HEK293 (cell line): ENCODE results near the gene ARHGAP15.

Experiments
- CTCF ChIA-PET: fragments of 350-600 bp; formaldehyde crosslinking; extraction: SDS; loops from one replicate; lab custom pipeline; 2021; ENCODE audit warnings: antibody characterized with exemption; lab: Yijun Ruan, JAX
- POLR2A ChIA-PET: fragments of 300-600 bp; formaldehyde crosslinking; extraction: SDS; loops from one replicate; lab custom pipeline; 2020; ENCODE audit warnings: antibody characterized with exemption, inconsistent platforms; lab: Yijun Ruan, JAX
- H3K27ac ChIP-seq: fragments of 200-500 bp; sonication (Bioruptor generic); 2 replicates; pipeline ENCODE4 v1.5.1; 2014; ENCODE audit warnings: low read depth, low read length, control low read depth, inconsistent platforms; ENCODE audit errors: extremely low read depth
- H3K36me3 ChIP-seq, 2 experiments: fragments of 200-500 bp in 1 of 2; sonication (Bioruptor generic) in 1 of 2; 1 replicate in 1 of 2; 2 replicates in 1 of 2; pipeline ENCODE4 v1.5.1; 2014 to 2017; ENCODE audit warnings: inconsistent platforms in 2 of 2, low read length in 2 of 2; ENCODE audit not compliant: control insufficient read depth in 2 of 2, insufficient read depth in 1 of 2
- H3K4me1 ChIP-seq: fragments of 200-500 bp; sonication (Bioruptor generic); 2 replicates; pipeline ENCODE4 v1.5.1; 2014; ENCODE audit warnings: mild to moderate bottlenecking, low read length, inconsistent platforms; ENCODE audit not compliant: control insufficient read depth, insufficient read depth
- H3K4me3 ChIP-seq: 2 replicates; pipeline ENCODE4 v1.5.1; 2011; ENCODE audit warnings: low read depth, mild to moderate bottlenecking, control low read depth, low read length, moderate library complexity
- H3K9me3 ChIP-seq: fragments of 200-500 bp; sonication (Bioruptor generic); 2 replicates; pipeline ENCODE4 v1.5.1; 2014; ENCODE audit warnings: low read depth, low read length, inconsistent platforms; ENCODE audit not compliant: control insufficient read depth, insufficient read depth
- HIC1 ChIP-seq: fragments of 450-650 bp; formaldehyde crosslinking; IDR thresholded peaks from 2 replicates; pipeline ENCODE4 v1.5.1; 2016; ENCODE audit warnings: missing biosample characterization, missing genetic modification characterization
- KLF1 ChIP-seq: fragments of 450-650 bp; formaldehyde crosslinking; IDR thresholded peaks from 2 replicates; pipeline ENCODE4 v1.5.1; 2016; ENCODE audit warnings: missing biosample characterization, missing genetic modification characterization
- PRDM2 ChIP-seq: fragments of 450-650 bp; formaldehyde crosslinking; IDR thresholded peaks from 2 replicates; pipeline ENCODE4 v1.5.1; 2016; ENCODE audit warnings: missing biosample characterization, missing genetic modification characterization, borderline replicate concordance
- SP7 ChIP-seq: fragments of 450-650 bp; formaldehyde crosslinking; IDR thresholded peaks from 2 replicates; pipeline ENCODE4 v1.5.1; 2016; ENCODE audit warnings: missing biosample characterization, missing genetic modification characterization
- TSHZ1 ChIP-seq: fragments of 450-650 bp; formaldehyde crosslinking; IDR thresholded peaks from 2 replicates; pipeline ENCODE4 v1.5.1; 2016; ENCODE audit warnings: missing biosample characterization, missing genetic modification characterization, borderline replicate concordance
- ZBTB26 ChIP-seq: fragments of 450-650 bp; formaldehyde crosslinking; optimal IDR thresholded peaks from 2 replicates; pipeline ENCODE3; 2016; ENCODE audit warnings: missing biosample characterization, mild to moderate bottlenecking, missing genetic modification characterization
- ZIC2 ChIP-seq: fragments of 450-650 bp; formaldehyde crosslinking; IDR thresholded peaks from 2 replicates; pipeline ENCODE4 v1.5.1; 2016; ENCODE audit warnings: missing biosample characterization, missing genetic modification characterization
- ZNF10 ChIP-seq: fragments of 450-650 bp; formaldehyde crosslinking; IDR thresholded peaks from 2 replicates; pipeline ENCODE4 v1.5.1; 2017; ENCODE audit warnings: missing biosample characterization, missing genetic modification characterization
- ZNF132 ChIP-seq: fragments of 450-650 bp; formaldehyde crosslinking; IDR thresholded peaks from 2 replicates; pipeline ENCODE4 v1.5.1; 2017; ENCODE audit warnings: missing biosample characterization, missing genetic modification characterization, borderline replicate concordance
- ZNF335 ChIP-seq: fragments of 450-650 bp; formaldehyde crosslinking; conservative IDR thresholded peaks from 2 replicates; pipeline ENCODE4 v1.5.1; 2016; ENCODE audit warnings: missing biosample characterization, missing genetic modification characterization
- ZNF530 ChIP-seq: fragments of 450-650 bp; formaldehyde crosslinking; IDR thresholded peaks from 2 replicates; pipeline ENCODE4 v1.5.1; 2016; ENCODE audit warnings: low read depth, missing biosample characterization, missing genetic modification characterization
- ZNF623 ChIP-seq: fragments of 450-650 bp; formaldehyde crosslinking; IDR thresholded peaks from 2 replicates; pipeline ENCODE4 v1.5.1; 2016; ENCODE audit warnings: missing biosample characterization, missing genetic modification characterization
- ZNF629 ChIP-seq: fragments of 450-650 bp; formaldehyde crosslinking; IDR thresholded peaks from 2 replicates; pipeline ENCODE4 v1.5.1; 2017; ENCODE audit warnings: missing biosample characterization, missing genetic modification characterization
- ZNF707 ChIP-seq: fragments of 450-650 bp; formaldehyde crosslinking; IDR thresholded peaks from 2 replicates; pipeline ENCODE4 v1.5.1; 2016; ENCODE audit warnings: missing biosample characterization, missing genetic modification characterization
- ZSCAN18 ChIP-seq: fragments of 450-650 bp; formaldehyde crosslinking; IDR thresholded peaks from 2 replicates; pipeline ENCODE4 v1.5.1; 2016; ENCODE audit warnings: missing biosample characterization, missing genetic modification characterization
- TF ChIP-seq, protein P1 (sequence below): fragments of 450-650 bp; formaldehyde crosslinking; IDR thresholded peaks from 2 replicates; pipeline ENCODE4 v1.5.1; 2017; ENCODE audit warnings: missing biosample characterization, missing genetic modification characterization

Gene ARHGAP15

GRCh38 chr2:143692967-143693366 lies 563.7 kb downstream of the ARHGAP15 start (continued):
- TF ChIP-seq PRDM2 (tag by site-specific recombination) (no peak), KLF1 (tag by site-specific recombination) (no peak), ZNF623 (tag by site-specific recombination) (no peak)
- TF ChIP-seq, all 188 proteins: peak for 0

- no peaks in the 10 kb centered on the region for H3K9me3 ChIP-seq
- CTCF ChIA-PET = interaction anchor here (1.3 kb wide), 1 partner anchor 10 kb away, joined by 3 read pairs; no protein-coding TSS in a partner anchor
- peaks cover 8% of the 10 kb centered on the region; the same call in 1 of the 2 replicates for H3K4me1 ChIP-seq
- TF ChIP-seq ZNF335 (peak; percentile 55; the same call in 1 of the 2 replicates), ZIC2 (tag by site-specific recombination) (0 out of 2 replicates have a peak, but pooled peaks have one; percentile 22), ZNF629 (tag by site-specific recombination) (no peak), TSHZ1 (tag by site-specific recombination) (no peak), ZSCAN18 (tag by site-specific recombination) (no peak), SP7 (tag by site-specific recombination) (0 out of 2 replicates have a peak, but pooled peaks have one; percentile 23), ZNF530 (tag by site-specific recombination) (no peak), ZNF132 (tag by site-specific recombination) (no peak), ZNF10 (tag by site-specific recombination) (no peak)
- no peaks in the 10 kb centered on the region for H3K36me3 ChIP-seq
- H3K4me3 ChIP-seq = no peak overlapping the region
- H3K27ac ChIP-seq = no peak overlapping the region
- POLR2A ChIA-PET = no interaction called here
Observed at GRCh38 chr2:143694335-143694734, 565.1 kb downstream of the ARHGAP15 start.

DNA sequence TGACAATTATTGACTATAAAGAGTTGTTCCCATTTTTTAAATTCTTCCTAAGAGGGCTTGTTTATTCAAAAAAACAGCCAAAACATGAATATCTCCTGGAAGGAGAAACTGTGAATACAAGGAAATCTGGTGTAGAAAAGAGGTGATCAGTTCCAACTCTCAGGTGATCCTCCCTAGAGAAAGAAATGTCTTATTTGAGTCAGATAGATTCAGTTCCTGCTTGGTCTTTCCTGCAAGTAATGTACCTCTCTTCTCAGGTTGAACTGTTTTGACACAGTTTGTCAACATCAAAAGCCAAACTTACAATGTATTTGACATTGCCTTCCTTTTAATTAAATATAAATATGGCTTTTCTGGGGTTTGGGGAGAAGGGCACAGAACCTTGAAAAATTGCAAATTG lies 567.4 kb downstream of the ARHGAP15 start:
- Histone ChIP-seq H3K36me3 (no peaks in the 10 kb centered on the region), H3K9me3 (no peaks in the 10 kb centered on the region), H3K27ac (no peak overlapping the region), H3K4me3 (no peak overlapping the region), H3K4me1 (peaks cover 8% of the 10 kb centered on the region; the same call in 1 of the 2 replicates)
- ChIA-PET CTCF (no interaction called here), POLR2A (no interaction called here)
- TF ChIP-seq ZBTB26 = no peak
- TF ChIP-seq ZNF707 (tag by site-specific recombination) = no peak
- no peak for TF ChIP-seq HIC1
- TF ChIP-seq, protein P1, sequence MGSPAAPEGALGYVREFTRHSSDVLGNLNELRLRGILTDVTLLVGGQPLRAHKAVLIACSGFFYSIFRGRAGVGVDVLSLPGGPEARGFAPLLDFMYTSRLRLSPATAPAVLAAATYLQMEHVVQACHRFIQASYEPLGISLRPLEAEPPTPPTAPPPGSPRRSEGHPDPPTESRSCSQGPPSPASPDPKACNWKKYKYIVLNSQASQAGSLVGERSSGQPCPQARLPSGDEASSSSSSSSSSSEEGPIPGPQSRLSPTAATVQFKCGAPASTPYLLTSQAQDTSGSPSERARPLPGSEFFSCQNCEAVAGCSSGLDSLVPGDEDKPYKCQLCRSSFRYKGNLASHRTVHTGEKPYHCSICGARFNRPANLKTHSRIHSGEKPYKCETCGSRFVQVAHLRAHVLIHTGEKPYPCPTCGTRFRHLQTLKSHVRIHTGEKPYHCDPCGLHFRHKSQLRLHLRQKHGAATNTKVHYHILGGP = no peak
